ENCODE data around the gene KRT4.

GRCh38 chr12:52815161-52815560 lies 1.2 kb upstream of the KRT4 start:
- no peak for TF ChIP-seq CTCF (IDR thresholded peaks at IDR 0.05)
- TF ChIP-seq POLR2A (IDR thresholded peaks at IDR 0.05) = no peak

Data from testis (tissue), 2 donors.